ENCODE measurements around the gene CSTPP1. TPM values are rescaled to one million over a fixed set of nuclear protein-coding genes. Genes with fewer than 3 reads are reported as not detected.
"Not testable (repeated sequence)": the region's sequence is repeated elsewhere in the genome, so short reads cannot be mapped to it uniquely, and the experiment has no call there.

CSTPP1 gene
- total and polyA plus RNA-seq, 2 of the 8 experiments (the other 6 are each of a cell fraction or from before 2014, with no cell fraction given): 24.2 to 28.7 TPM

- TF ChIP-seq ATF3 (IDR thresholded peaks at IDR 0.05; ENCODE audit: insufficient read depth, low read depth, low read length): no peak
- TF ChIP-seq BRCA1 (IDR thresholded peaks at IDR 0.05; ENCODE audit: low read depth, low read length): no peak
- no peak for TF ChIP-seq GABPA (IDR thresholded peaks at IDR 0.05; ENCODE audit: borderline replicate concordance, insufficient read depth, low read length)
- TF ChIP-seq CHD1 (IDR thresholded peaks at IDR 0.05; ENCODE audit: low read depth, low read length): no peak
- TF ChIP-seq CBX8 (IDR thresholded peaks at IDR 0.05; ENCODE audit: borderline replicate concordance, low read depth, low read length): no peak
- no peak for TF ChIP-seq BCL11A (IDR thresholded peaks at IDR 0.05; ENCODE audit: low read depth in 2 of 2, low read length in 2 of 2)
These were observed 270.9 kb downstream of the CSTPP1 start (continued) for GRCh38 chr11:47207459-47207858.

GRCh38 chr11:47208008-47208552 is 271.5 kb downstream of the CSTPP1 start:
- not testable (repeated sequence) for H2BK20ac ChIP-seq (ENCODE audit: low read length); H3K56ac ChIP-seq (replicated peaks; ENCODE audit: insufficient read length, low read depth, low read length); H2AFZ ChIP-seq (ENCODE audit: low read length); H3K36me3 ChIP-seq (ENCODE audit: control insufficient read depth in 2 of 4, insufficient read depth in 4 of 4, low read length in 3 of 4); H3K79me2 ChIP-seq (ENCODE audit: control insufficient read depth in 1 of 2, insufficient read depth in 2 of 2, low read length in 2 of 2); H3K14ac ChIP-seq (ENCODE audit: insufficient read length); H3K4ac ChIP-seq (replicated peaks; ENCODE audit: insufficient read length, low read depth, low read length); H4K91ac ChIP-seq (replicated peaks; ENCODE audit: insufficient read length, low read length); H3K9me3 ChIP-seq (ENCODE audit: insufficient read depth in 2 of 2, low read depth in 1 of 2, low read length in 1 of 2); H2BK5ac ChIP-seq (ENCODE audit: low read depth, low read length); H3K9ac ChIP-seq (replicated peaks in 1 of 4; ENCODE audit: extremely low read depth in 1 of 4, low read depth in 3 of 4, low read length in 3 of 4); H2AK5ac ChIP-seq (ENCODE audit: low read depth, low read length); FAIRE-seq; H3K79me1 ChIP-seq (ENCODE audit: low read depth, low read length); DNase-seq (ENCODE audit: low read depth in 1 of 2, low spot score in 2 of 2); H3K27me3 ChIP-seq (replicated peaks in 1 of 4; ENCODE audit: control insufficient read depth in 3 of 4, extremely low read depth in 1 of 4, insufficient read depth in 3 of 4, low read length in 3 of 4); H3K4me2 ChIP-seq (ENCODE audit: insufficient read depth in 1 of 2, low read depth in 2 of 2, low read length in 2 of 2); H4K5ac ChIP-seq (ENCODE audit: insufficient read length, low read depth, low read length); H3K23ac ChIP-seq (ENCODE audit: insufficient read length); H3K23me2 ChIP-seq (ENCODE audit: low read depth, low read length); H3K4me1 ChIP-seq (replicated peaks in 1 of 4; ENCODE audit: control insufficient read depth in 3 of 4, insufficient read depth in 4 of 4, low read length in 3 of 4); H3K4me3 ChIP-seq (ENCODE audit: extremely low read depth in 1 of 4, insufficient read depth in 2 of 4, low read depth in 3 of 4, low read length in 4 of 4); H2BK15ac ChIP-seq (ENCODE audit: low read length); H3K27ac ChIP-seq (ENCODE audit: low read depth, low read length); H4K20me1 ChIP-seq (replicated peaks in 1 of 2; ENCODE audit: control insufficient read depth in 1 of 2, insufficient read depth in 2 of 2, low read length in 2 of 2); H2BK120ac ChIP-seq (replicated peaks; ENCODE audit: low read depth, low read length); H3K18ac ChIP-seq (ENCODE audit: extremely low read depth, low read length); H4K8ac ChIP-seq (ENCODE audit: extremely low read depth, insufficient read depth, low read length); H2BK12ac ChIP-seq (ENCODE audit: low read depth, low read length)
- ChIA-PET POLR2A (ENCODE audit: partially characterized antibody) (interaction anchor here (0.8 to 4.1 kb wide), 4 partner anchors 21 to 507 kb away, joined by 3 to 23 read pairs (median 3); partner anchors contain the start of genes ARHGAP1, PACSIN3 and ZNF408), CTCF (ENCODE audit: partially characterized antibody) (interaction anchor here (0.6 to 21.5 kb wide), 6 partner anchors 14 to 63 kb away, joined by 3 to 247 read pairs (median 4); partner anchors contain the start of genes ARFGAP2 and PACSIN3)
- 94% methylated on average over 13 of the region's 13 CpGs; no CpG with 5 or more reads in 1 of the 2 experiments for WGBS, 2 experiments (ENCODE audit: extremely low coverage in 1 of 2, insufficient coverage in 1 of 2, insufficient read length in 1 of 2, insufficient replicate concordance in 2 of 2, low coverage in 1 of 2, low lambda C conversion rate in 2 of 2, missing lambda C conversion rate in 1 of 2)
